ENCODE data around the gene SMS. TPM values are rescaled to one million over a fixed set of nuclear protein-coding genes. Genes with fewer than 3 reads are reported as not detected.

Gene SMS
- total and polyA plus RNA-seq, 10 donors, result 30.6 to 56.7 (median 42.8) TPM

- DNase-seq, result no peak
These were observed 81.3 kb downstream of the SMS start for GRCh38 chrX:22021751-22022324.

GRCh38 chrX:22024577-22024976, 84.1 kb downstream of the SMS start:
- Histone ChIP-seq H3K4me1 (peaks cover 0 to 3% (median 0%) of the 10 kb centered on the region in 6 donors), H3K9me3 (no peaks in the 10 kb centered on the region), H3K4me3 (no peak overlapping the region), H3K36me3 (no peaks in the 10 kb centered on the region), H3K27me3 (replicated peaks in 1 of 7) (no peaks in the 10 kb centered on the region), H3K27ac (no peak overlapping the region)
- TF ChIP-seq POLR2AphosphoS5 (IDR thresholded peaks at IDR 0.05), result no peak
- no peak for TF ChIP-seq POLR2A (IDR thresholded peaks at IDR 0.05)
- no peak for TF ChIP-seq CTCF (IDR thresholded peaks at IDR 0.05 in 8 of 11, conservative IDR thresholded peaks at IDR 0.05 in 3 of 11)
- whole genome bisulfite sequencing, 5 donors, result 45 to 66% (median 50%) methylated on average over 1 to 2 of the region's 2 CpGs
- intact Hi-C loops (cut with DNase I; ENCODE audit: low total_unique reads), result no loop called here
- DNase-seq, result no peak

More at GRCh38 chrX:22021751-22022324, 81.3 kb downstream of the SMS start:
- H3K4me3 ChIP-seq, result no peak overlapping the region
- H3K4me1 ChIP-seq, result no peaks in the 10 kb centered on the region
- WGBS, 5 donors, result 64 to 96% (median 83%) methylated on average over 9 to 10 of the region's 10 CpGs
- intact Hi-C loops (cut with DNase I; ENCODE audit: low total_unique reads), result no loop called here
- no peak overlapping the region for H3K27ac ChIP-seq
- no peaks in the 10 kb centered on the region for H3K9me3 ChIP-seq
- no peaks in the 10 kb centered on the region for H3K36me3 ChIP-seq
- H3K27me3 ChIP-seq (replicated peaks in 1 of 7), result no peaks in the 10 kb centered on the region
- TF ChIP-seq POLR2AphosphoS5 (IDR thresholded peaks at IDR 0.05) (no peak), POLR2A (IDR thresholded peaks at IDR 0.05) (no peak), CTCF (IDR thresholded peaks at IDR 0.05 in 8 of 11, conservative IDR thresholded peaks at IDR 0.05 in 3 of 11) (no peak)

- intact Hi-C loops (cut with DNase I; ENCODE audit: low total_unique reads), result no loop called here
- no peaks in the 10 kb centered on the region for H3K9me3 ChIP-seq
- no peaks in the 10 kb centered on the region for H3K36me3 ChIP-seq
- no peak overlapping the region for H3K4me3 ChIP-seq
- H3K27ac ChIP-seq, result no peak overlapping the region
- DNase-seq, result no peak
- H3K27me3 ChIP-seq (replicated peaks in 1 of 7), result no peaks in the 10 kb centered on the region
- peaks cover 0 to 3% (median 0%) of the 10 kb centered on the region in 6 donors for H3K4me1 ChIP-seq
- 76 to 95% (median 92%) methylated on average over 7 of the region's 7 CpGs for WGBS, 5 donors
- TF ChIP-seq POLR2AphosphoS5 (IDR thresholded peaks at IDR 0.05), result no peak
- TF ChIP-seq POLR2A (IDR thresholded peaks at IDR 0.05), result no peak
- TF ChIP-seq CTCF (IDR thresholded peaks at IDR 0.05 in 8 of 11, conservative IDR thresholded peaks at IDR 0.05 in 3 of 11), result no peak
These were observed 85.2 kb downstream of the SMS start for GRCh38 chrX:22025751-22026150.

GRCh38 chrX:22026731-22027130, 86.2 kb downstream of the SMS start:
- Histone ChIP-seq H3K27me3 (replicated peaks in 1 of 7) (no peaks in the 10 kb centered on the region), H3K4me1 (peaks cover 0 to 3% (median 0%) of the 10 kb centered on the region in 6 donors), H3K4me3 (no peak overlapping the region), H3K36me3 (no peaks in the 10 kb centered on the region), H3K27ac (no peak overlapping the region), H3K9me3 (no peaks in the 10 kb centered on the region)
- intact Hi-C loops (cut with DNase I; ENCODE audit: low total_unique reads), result no loop called here
- TF ChIP-seq CTCF (IDR thresholded peaks at IDR 0.05 in 8 of 11, conservative IDR thresholded peaks at IDR 0.05 in 3 of 11), result no peak
- no peak for DNase-seq
- 82 to 91% (median 89%) methylated on average over 1 to 4 of the region's 4 CpGs for WGBS, 5 donors

All from spleen (tissue), 11 donors.